ENCODE measurements around the gene TIMM13. TPM values are rescaled to one million over a fixed set of nuclear protein-coding genes. Genes with fewer than 3 reads are reported as not detected.

TIMM13 gene
- total RNA-seq, 2 donors from 2014 or later, result 52.0 to 52.3 TPM

DNA sequence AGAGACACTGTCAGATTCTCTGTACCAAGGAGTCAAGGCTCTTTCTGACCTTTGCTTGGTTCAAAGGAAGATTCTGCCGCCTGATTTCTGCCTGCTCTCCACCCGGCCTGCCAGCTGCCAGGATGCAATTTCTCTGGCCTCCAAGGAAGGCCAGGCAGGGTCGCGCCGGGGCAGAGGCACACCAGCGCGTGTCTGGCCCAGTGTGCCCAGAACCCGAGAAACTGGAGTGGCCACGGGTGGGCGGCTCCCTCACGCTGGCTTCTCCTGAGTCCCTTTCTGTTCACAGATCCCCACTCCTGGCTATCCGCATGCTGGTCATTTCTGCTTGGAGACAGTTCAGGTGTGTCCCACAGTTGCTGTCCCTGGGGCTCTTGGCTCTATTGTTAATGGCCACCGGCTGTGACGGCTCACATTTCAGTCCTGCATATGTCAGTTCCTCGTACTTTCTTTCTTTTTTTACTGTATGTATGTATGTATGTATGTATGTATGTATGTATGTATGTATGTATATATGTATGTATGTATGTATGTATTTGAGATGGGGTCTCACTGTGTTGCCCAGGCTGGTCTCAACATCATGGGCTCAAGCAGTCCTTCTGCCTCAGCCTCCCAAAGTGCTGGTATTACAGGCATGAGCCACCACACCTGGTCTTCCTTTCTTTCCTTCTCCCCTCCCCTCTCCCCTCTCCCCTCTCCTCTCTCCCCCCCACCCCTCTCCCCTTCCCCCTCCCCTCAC lies 50.4 kb downstream of the TIMM13 start:
- no peak for DNase-seq (ENCODE audit: low spot score)
- no peak overlapping the region for H3K4me3 ChIP-seq
- TF ChIP-seq, protein P1, sequence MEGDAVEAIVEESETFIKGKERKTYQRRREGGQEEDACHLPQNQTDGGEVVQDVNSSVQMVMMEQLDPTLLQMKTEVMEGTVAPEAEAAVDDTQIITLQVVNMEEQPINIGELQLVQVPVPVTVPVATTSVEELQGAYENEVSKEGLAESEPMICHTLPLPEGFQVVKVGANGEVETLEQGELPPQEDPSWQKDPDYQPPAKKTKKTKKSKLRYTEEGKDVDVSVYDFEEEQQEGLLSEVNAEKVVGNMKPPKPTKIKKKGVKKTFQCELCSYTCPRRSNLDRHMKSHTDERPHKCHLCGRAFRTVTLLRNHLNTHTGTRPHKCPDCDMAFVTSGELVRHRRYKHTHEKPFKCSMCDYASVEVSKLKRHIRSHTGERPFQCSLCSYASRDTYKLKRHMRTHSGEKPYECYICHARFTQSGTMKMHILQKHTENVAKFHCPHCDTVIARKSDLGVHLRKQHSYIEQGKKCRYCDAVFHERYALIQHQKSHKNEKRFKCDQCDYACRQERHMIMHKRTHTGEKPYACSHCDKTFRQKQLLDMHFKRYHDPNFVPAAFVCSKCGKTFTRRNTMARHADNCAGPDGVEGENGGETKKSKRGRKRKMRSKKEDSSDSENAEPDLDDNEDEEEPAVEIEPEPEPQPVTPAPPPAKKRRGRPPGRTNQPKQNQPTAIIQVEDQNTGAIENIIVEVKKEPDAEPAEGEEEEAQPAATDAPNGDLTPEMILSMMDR (IDR thresholded peaks at IDR 0.05), result no peak
- TF ChIP-seq POLR2AphosphoS5 (IDR thresholded peaks at IDR 0.05) (no peak), POLR2A (IDR thresholded peaks at IDR 0.05) (no peak)
- intact Hi-C loops (cut with DNase I), result no loop called here
- H3K4me1 ChIP-seq (replicated peaks), result no peaks in the 10 kb centered on the region
- no peaks in the 10 kb centered on the region for H3K9me3 ChIP-seq
- no peaks in the 10 kb centered on the region for H3K36me3 ChIP-seq
- no peak overlapping the region for H3K27ac ChIP-seq
- no peaks in the 10 kb centered on the region for H3K27me3 ChIP-seq (replicated peaks; ENCODE audit: insufficient read depth)
- 73% methylated on average over 15 of the region's 15 CpGs for WGBS

Small RNAs within 50 kb of the gene (microRNA-seq; reads per million reads assigned to microRNA genes)
- gene MIR7108, result not detected

Other genes with a start within 250 kb of the TIMM13 start
- gene PLEKHJ1, start 191.3 kb downstream of the TIMM13 start, total RNA-seq, result 10 to 100 TPM; 59.4 to 91.7 TPM
- gene SF3A2, start 190.8 kb downstream of the TIMM13 start, total RNA-seq, result 100 to 1,000 TPM in 1 of 2 donors, 10 to 100 TPM in 1; 31.9 to 113 TPM
- gene AMH, start 178.3 kb downstream of the TIMM13 start, total RNA-seq, result 100 to 1,000 TPM in 1 of 2 donors, under 1 TPM in 1; 0.46 to 160 TPM
- under 1 TPM in 1 of 2 donors, not detected in 1; 0.96 TPM for gene JSRP1, start 171.2 kb downstream of the TIMM13 start, total RNA-seq
- under 1 TPM; 0.27 to 0.80 TPM for gene PEAK3, start 145.4 kb downstream of the TIMM13 start, total RNA-seq
- gene LINGO3, start 119.4 kb downstream of the TIMM13 start, total RNA-seq, result under 1 TPM in 1 of 2 donors, not detected in 1; 0.68 TPM
- gene LSM7, start 99.0 kb downstream of the TIMM13 start, total RNA-seq, result 100 to 1,000 TPM; 125 to 135 TPM
- gene SPPL2B, start 98.9 kb downstream of the TIMM13 start, total RNA-seq, result 10 to 100 TPM; 54.0 to 87.1 TPM
- gene TMPRSS9, start 67.3 kb downstream of the TIMM13 start, total RNA-seq, result 1 to 10 TPM in 1 of 2 donors, under 1 TPM in 1; 0.14 to 2.2 TPM
- gene LMNB2, start 29.4 kb upstream of the TIMM13 start, total RNA-seq, result 10 to 100 TPM; 28.5 to 39.1 TPM
- 10 to 100 TPM; 90.7 to 94.6 TPM for gene GADD45B, start 48.5 kb upstream of the TIMM13 start, total RNA-seq